HAP-1 (cell line): ENCODE data around the gene ZNF507.

ENCODE experiments used
- DNase-seq, 2 experiments: peaks; one replicate each; pipeline ENCODE4 v3.0.0-alpha.2; 2016 to 2020; ENCODE audit warnings: low spot score in 2 of 2
- H3K27me3 ChIP-seq: fragments of 250-450 bp; sonication (Bioruptor Pico); 2 replicates; pipeline ENCODE4 v1.5.1; 2020; ENCODE audit warnings: low read depth, mild to moderate bottlenecking, moderate library complexity
- H3K36me3 ChIP-seq: fragments of 250-450 bp; sonication (Bioruptor Pico); replicated peaks from 2 replicates; pipeline ENCODE4 v1.5.1; 2020; ENCODE audit warnings: mild to moderate bottlenecking
- H3K4me1 ChIP-seq: fragments of 250-450 bp; sonication (Bioruptor Pico); 2 replicates; pipeline ENCODE4 v1.5.1; 2020; ENCODE audit warnings: mild to moderate bottlenecking
- H3K4me3 ChIP-seq: fragments of 250-450 bp; sonication (Bioruptor Pico); 2 replicates; pipeline ENCODE4 v1.5.1; 2020; ENCODE audit warnings: mild to moderate bottlenecking, moderate library complexity
- H3K9me3 ChIP-seq: fragments of 250-450 bp; sonication (Bioruptor Pico); 2 replicates; pipeline ENCODE4 v1.5.1; 2020; ENCODE audit warnings: mild to moderate bottlenecking, moderate library complexity
- in situ Hi-C: fragments of 300-500 bp; cut with MboI; formaldehyde crosslinking; loops from 3 replicates; pipeline ENCODE4 v1.14.3; 2020; ENCODE audit warnings: low sequenced_read_pairs, inconsistent platforms, mixed read lengths

ZNF507 gene

DNA sequence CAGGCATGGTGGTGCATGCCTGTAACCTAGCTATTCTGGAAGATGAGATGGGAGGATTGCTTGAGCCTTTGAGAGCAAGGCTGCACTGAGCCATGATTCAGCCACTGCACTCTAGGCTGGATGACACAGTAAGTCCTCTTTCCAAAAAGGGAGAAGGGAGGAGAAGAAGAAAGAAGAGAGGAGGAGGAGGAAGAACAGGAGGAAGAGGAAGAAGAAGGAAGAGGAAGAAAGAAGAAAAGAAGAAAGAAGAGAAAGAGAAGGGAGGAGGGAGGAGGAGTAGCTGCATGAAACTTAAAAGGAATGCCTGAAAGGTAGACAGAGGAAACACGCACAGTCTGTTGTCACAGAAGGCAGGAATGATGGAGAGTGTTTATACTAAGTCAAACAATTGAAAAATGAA is 56.6 kb downstream of the ZNF507 start:
- in situ Hi-C loops: no loop called here
- H3K9me3 ChIP-seq: no peaks in the 10 kb centered on the region
- H3K36me3 ChIP-seq: no peaks in the 10 kb centered on the region
- no peak overlapping the region for H3K4me3 ChIP-seq
- no peaks in the 10 kb centered on the region for H3K27me3 ChIP-seq
- no peak for DNase-seq
- H3K4me1 ChIP-seq: peaks cover 4% of the 10 kb centered on the region

DNA sequence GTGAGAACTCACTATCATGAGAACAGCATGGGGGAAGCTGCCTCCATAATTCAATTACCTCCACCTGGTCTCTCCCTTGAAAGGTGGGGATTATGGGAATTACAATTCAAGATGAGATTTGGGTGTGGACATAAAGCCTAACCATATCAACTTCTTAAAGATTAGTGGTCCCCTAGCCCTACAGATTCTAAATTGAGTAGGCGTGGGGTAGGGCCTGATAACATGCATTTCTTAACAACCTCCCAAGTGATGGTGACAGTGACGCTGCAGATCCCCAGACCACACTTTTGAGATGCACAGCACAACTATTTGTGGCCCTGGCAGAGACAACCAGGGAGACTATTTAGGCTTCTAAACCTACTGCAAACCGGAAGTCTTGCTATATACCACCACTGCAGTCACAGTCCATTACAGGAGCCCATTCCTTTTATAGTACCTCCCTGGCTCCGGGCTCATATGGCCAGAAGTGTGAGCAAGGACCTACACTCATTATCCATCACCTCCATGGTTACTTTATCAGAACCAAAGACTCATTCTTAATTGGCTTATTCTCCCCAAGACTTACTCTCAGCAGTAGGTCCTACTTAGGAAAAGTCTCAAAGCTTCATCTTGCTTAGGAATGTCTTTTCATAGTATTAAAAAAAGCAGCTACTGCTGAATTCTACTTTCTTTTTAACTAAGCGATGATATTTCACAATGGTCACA is 58.0 kb downstream of the ZNF507 start:
- no peaks in the 10 kb centered on the region for H3K9me3 ChIP-seq
- no peak overlapping the region for H3K4me3 ChIP-seq
- peaks cover 3% of the 10 kb centered on the region for H3K36me3 ChIP-seq
- H3K27me3 ChIP-seq: no peaks in the 10 kb centered on the region
- in situ Hi-C loops: no loop called here
- H3K4me1 ChIP-seq: peaks cover 4% of the 10 kb centered on the region
- DNase-seq: no peak

DNA sequence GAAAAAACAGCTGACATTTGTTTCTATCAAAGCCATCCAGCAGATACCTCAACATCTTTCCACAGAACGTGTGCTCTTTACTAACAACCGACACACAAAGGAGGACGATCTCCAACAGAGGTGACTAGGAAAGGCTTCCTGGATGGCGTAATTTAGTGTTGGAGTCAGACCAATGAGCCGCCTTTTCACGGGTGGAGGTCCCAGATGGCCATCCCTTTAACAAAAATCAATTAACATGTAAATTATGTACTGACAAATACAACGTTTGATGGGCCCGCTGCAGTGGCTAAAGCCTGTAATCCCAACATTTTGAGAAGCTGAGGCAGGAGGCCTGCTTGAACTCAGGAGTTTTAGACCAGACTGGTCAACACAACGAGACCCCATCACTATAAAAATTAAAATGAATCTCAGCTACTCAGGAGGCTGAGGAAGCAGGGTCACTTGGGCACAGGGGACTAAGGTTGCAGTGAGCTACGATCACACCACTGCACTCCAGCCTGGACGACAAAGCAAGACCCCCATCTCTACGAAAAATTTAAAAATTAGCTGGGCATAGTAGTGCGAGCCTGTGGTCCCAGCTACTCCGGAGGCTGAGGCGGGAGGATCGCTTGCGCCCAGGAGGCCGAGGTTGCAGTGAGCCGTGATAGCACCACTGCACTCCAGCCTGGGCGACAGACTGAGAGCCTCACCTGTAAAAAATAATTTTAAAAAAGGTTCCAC is 59.0 kb downstream of the ZNF507 start:
- Histone ChIP-seq H3K27me3 (no peaks in the 10 kb centered on the region), H3K4me3 (peak overlapping the region; percentile 97), H3K9me3 (no peaks in the 10 kb centered on the region), H3K36me3 (peaks cover 11% of the 10 kb centered on the region), H3K4me1 (peaks cover 4% of the 10 kb centered on the region)
- DNase-seq: peak in 1 of 2 experiments; percentile 46
- in situ Hi-C loops: no loop called here

DNA sequence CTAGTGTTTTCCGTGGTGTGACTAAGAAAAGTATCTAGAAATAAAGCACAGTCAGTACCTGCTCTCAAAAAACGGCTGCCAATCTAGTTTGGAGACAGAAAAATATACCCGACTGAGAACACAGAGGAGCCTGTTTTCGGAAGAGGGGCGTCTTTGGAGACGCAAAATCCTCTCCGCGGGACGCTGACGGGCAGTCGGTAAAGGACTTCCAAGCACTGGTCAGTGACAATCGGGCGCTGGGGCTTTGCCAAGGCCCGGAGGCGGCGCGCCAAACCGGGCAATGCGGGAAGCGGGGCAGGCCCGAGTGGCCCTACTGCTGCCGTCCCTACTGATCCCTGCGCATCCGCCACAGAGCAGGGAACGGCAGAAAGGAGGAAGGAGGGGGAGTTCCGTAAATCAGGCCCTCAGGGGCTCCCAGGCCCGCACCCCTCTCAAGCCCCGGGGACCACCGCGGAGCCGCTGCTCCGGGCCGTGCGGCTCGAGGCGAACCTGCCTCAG is 59.6 kb downstream of the ZNF507 start:
- no peaks in the 10 kb centered on the region for H3K9me3 ChIP-seq
- in situ Hi-C loops: no loop called here

DNA sequence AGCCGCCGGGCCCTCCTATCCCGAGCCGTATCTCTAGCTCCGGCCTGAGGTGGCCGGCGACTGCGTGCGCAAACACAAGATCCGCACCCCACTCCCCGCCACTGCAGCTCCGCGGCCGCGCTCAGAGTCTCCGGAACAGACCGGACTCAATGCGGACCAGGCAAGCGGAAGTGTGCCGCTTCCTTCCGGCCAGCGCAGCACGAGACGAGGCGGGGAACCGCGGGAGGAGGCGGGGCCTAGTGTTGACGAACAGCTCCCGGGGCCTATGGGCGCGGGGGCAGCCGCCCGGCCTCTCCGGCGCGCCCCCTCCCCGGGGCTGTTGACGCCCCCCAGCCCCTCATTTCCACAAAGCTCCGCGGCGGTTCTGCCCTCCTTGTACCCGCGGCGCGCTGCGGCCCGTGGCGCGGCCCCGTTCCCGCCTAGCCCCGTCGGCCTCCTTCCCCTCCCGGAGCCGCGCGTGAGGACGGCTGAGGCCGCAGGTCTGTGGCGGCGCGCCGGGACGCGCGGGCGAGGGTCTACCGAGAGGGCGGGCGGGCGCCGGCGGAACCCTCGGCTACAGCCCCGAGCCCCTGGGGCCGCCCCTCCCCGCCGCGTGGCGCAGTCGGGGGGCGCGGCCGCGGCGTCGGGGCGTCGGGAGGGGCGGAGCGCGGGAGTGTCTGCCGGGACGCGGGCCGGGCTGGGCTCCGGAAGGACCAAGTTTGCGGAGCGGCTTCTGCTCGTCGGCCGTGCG is 60.2 kb downstream of the ZNF507 start, which contains the start of gene DPY19L3:
TSS of gene DPY19L3 (plus strand) at position 340 of the 730 bp plus-strand sequence. CDS start 2,484 bp downstream, outside the sequence.
- Histone ChIP-seq H3K9me3 (no peaks in the 10 kb centered on the region), H3K36me3 (peaks cover 16% of the 10 kb centered on the region), H3K4me3 (peak within 1 kb of the TSS; percentile 97), H3K4me1 (peaks cover 4% of the 10 kb centered on the region), H3K27me3 (no peaks in the 10 kb centered on the region)
- in situ Hi-C loops: no loop called here
- DNase-seq: peak; percentile 84 to 95

More for the DNA sequence above, 59.6 kb downstream of the ZNF507 start:
- Histone ChIP-seq H3K4me3 (peak overlapping the region; percentile 97), H3K27me3 (no peaks in the 10 kb centered on the region), H3K4me1 (peaks cover 4% of the 10 kb centered on the region), H3K36me3 (peaks cover 16% of the 10 kb centered on the region)
- peak in 1 of 2 experiments; percentile 40 for DNase-seq

DNA sequence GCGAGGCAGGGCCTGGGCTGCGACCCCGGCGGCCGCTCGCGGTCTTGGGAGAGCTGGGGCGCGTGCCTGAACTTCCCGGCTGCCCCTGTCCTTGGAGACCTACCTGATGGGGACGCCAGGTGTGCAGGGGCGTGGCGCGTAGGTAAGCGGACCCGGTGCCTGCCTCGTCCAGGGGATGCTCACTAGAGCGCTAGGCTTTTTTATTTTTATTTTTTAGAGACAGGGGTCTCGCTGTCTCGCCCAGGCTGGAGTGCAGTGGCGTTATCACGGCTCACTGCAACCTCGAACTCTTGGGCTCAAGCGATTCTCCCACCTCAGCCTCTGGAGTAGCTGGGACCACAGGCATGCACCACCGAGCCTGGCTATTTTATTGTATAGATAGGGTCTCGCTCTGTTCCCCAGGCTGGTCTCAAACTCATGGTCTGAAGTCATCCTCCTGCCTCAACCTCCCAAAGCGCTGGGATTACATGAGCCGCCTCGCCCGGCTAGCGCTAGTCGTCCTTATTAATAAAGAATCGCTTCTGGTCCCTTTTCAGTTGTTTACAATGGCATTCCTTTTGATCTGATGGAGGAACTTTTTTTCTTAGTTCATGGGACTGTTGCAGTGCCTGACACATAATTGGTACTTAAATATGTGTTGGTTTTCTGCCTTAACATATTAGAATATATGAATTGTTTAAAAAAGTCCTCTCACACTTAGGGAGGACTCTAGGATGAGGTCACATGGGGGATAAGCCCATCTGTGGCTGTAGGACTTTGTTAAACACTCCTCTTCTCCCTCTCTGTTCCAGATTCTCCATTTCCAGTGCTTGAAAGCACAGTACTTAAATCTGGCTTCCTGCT is 61.0 kb downstream of the ZNF507 start:
- peak overlapping the region; percentile 97 for H3K4me3 ChIP-seq
- in situ Hi-C loops: no loop called here
- H3K9me3 ChIP-seq: no peaks in the 10 kb centered on the region
- DNase-seq: peak in 1 of 2 experiments; percentile 14
- peaks cover 4% of the 10 kb centered on the region for H3K4me1 ChIP-seq
- no peaks in the 10 kb centered on the region for H3K27me3 ChIP-seq
- H3K36me3 ChIP-seq: peaks cover 24% of the 10 kb centered on the region

DNA sequence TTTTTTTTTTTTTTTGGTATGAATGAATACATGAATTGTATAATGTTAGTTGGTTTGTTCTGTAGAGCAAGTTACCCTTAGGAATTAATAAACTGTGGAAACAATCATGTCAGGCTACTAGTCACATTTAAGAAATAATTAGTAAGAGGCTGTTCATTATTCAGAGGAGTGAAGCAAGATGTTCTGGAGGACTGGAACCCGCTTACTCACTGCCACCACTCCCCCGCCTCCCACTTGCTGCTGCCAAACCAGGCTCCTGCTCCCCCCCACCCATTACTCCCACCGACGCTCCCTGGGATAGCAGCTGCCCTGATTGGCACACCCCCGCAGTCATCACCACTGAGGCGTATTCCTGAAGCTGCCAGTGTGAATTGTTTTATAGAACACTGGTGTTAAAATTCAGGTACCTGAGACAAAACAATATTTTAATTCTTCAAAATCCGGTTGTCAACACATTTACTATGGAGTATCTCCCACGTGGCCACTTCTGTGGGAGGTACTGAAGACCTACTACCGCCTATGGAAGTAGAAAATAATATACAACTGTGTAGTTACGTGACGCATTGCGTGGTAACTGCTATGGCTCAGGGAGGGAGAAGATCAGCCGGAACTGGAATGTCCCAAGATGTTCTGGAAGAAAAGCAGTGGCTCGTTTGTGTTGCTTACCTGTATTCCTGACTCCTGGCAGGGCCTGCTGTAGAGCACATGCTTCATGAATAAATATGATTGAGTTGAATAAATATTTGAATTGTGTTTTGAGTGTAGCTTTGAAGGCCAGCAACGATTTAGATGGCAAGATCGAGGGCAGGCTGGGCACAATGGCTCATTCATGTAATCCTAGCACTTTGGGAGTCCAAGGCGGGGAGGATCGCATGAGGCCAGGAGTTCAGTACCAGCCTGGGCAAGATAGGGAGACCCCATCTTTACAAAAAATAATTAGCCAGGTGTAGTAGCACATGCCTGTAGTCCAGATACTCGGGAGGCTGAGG is 61.9 kb downstream of the ZNF507 start:
- Histone ChIP-seq H3K9me3 (no peaks in the 10 kb centered on the region), H3K4me1 (peaks cover 4% of the 10 kb centered on the region), H3K36me3 (peaks cover 33% of the 10 kb centered on the region), H3K4me3 (peak overlapping the region; percentile 97; the same call in 1 of the 2 replicates), H3K27me3 (no peaks in the 10 kb centered on the region)
- in situ Hi-C loops: no loop called here
- no peak for DNase-seq

DNA sequence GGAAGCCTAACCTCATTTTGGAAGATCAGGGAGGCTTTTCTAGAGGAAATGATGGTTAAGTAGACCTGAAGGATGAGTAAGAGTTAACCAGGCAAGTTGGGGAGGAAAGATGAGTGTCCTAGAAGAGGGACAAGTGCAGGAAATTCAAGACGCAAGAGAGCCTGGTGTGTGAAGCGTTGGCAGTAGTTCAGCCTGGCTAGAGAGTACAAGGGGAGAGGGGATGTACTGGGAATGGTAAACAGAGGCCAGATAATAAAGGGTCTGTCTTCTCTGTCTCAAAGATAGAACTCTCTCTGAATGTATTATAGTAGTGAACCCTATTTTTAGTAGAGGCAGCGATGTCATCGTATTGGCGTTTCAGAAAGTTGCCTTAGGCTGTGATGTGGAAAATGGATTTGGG is 69.8 kb downstream of the ZNF507 start:
- Histone ChIP-seq H3K27me3 (no peaks in the 10 kb centered on the region), H3K9me3 (no peaks in the 10 kb centered on the region), H3K4me3 (no peak overlapping the region), H3K36me3 (peaks cover 36% of the 10 kb centered on the region), H3K4me1 (no peaks in the 10 kb centered on the region)
- in situ Hi-C loops: no loop called here
- no peak for DNase-seq

DNA sequence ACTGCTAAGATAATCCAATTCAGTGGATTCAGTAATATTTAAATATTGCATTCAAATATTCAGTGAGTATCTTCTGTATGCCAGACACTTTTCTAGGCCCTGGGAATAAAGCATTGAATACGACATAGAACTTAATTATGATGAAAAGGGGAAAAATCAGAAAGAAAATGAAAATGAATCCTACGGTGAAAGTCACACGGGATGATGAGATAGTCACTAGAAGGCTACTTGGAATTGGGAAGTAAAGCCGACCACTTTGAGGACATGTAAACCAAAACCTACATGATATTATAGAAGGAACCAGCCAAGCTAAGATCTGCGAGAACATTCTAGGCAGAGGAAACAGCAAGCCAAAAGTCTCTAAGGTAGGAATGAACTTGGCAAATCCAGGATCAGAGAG is 70.3 kb downstream of the ZNF507 start:
- H3K9me3 ChIP-seq: no peaks in the 10 kb centered on the region
- in situ Hi-C loops: no loop called here
- DNase-seq: no peak
- H3K4me1 ChIP-seq: no peaks in the 10 kb centered on the region
- H3K4me3 ChIP-seq: no peak overlapping the region
- H3K27me3 ChIP-seq: no peaks in the 10 kb centered on the region
- peaks cover 36% of the 10 kb centered on the region for H3K36me3 ChIP-seq

DNA sequence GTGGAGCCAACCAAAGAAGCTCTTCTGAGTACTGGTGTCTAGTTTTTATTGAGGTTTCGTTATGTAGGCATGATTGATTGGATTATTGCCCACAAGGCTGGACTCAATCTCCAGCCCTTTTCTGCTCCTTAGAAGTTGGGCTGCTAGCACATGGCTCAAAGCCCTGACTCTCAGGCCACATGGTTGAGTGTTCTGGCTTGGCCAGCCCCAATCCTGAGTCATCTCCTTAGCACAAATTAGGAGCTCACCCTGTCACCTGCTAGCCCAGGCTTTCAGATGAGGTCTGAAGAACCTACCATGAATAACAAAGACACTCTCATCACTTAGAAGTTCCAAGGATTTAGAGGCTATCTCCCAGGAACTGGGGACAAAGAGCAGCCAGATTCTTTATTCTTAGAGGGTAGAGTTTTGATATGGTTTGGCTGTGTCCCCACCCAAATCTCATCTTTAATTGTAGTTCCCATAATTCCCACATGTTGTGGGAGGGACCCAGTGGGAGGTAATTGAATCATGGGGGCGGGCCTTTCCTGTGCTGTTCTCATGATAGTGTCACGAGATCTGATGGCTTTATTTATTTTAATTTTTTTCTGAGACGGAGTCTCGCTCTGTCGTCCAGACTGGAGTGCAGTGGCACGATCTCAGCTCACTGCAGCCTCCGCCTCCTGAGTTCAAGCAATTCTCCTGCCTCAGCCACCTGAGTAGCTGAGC is 71.5 kb downstream of the ZNF507 start:
- Histone ChIP-seq H3K4me3 (no peak overlapping the region), H3K9me3 (no peaks in the 10 kb centered on the region), H3K36me3 (peaks cover 23% of the 10 kb centered on the region), H3K4me1 (peaks cover 3% of the 10 kb centered on the region; the same call in 1 of the 2 replicates), H3K27me3 (no peaks in the 10 kb centered on the region)
- in situ Hi-C loops: no loop called here
- DNase-seq: no peak

DNA sequence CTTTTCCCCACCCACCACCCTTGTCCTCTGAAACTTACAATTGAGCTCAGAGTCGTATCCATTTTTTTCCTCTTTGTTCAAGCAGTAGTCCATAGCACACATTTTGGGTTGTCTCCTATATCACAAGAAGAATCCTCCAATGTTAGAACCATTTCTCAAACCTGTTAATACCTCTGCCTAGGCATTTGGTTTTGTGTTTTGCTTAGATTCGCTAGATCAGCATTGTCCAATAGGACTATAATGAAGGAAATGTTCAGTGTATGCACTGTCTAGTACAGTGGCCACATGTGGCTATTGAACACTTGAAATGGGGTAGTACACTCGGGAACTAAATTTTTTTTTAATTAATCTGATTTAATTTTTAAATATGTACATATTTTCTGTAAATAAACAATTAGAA is 72.7 kb downstream of the ZNF507 start:
- peaks cover 12% of the 10 kb centered on the region for H3K36me3 ChIP-seq
- peaks cover 10% of the 10 kb centered on the region; the same call in 1 of the 2 replicates for H3K4me1 ChIP-seq
- no peaks in the 10 kb centered on the region for H3K27me3 ChIP-seq
- DNase-seq: no peak
- no peak overlapping the region for H3K4me3 ChIP-seq
- no peaks in the 10 kb centered on the region for H3K9me3 ChIP-seq
- in situ Hi-C loops: no loop called here
